SK-N-SH treated with all-trans-retinoic acid at 6 μM for 48 hours (cell line): ENCODE results near the gene IRGQ.

Experiments
- ARNTL ChIP-seq: fragments of 450-650 bp; formaldehyde crosslinking; IDR thresholded peaks from 2 replicates; pipeline ENCODE4 v1.5.0; 2020; ENCODE audit warnings: low read depth, mild to moderate bottlenecking, moderate library complexity, borderline replicate concordance
- BACH2 ChIP-seq: fragments of 250-450 bp; sonication (Bioruptor Pico); IDR thresholded peaks from 2 replicates; pipeline ENCODE4 v1.9.0; 2021; ENCODE audit warnings: mild to moderate bottlenecking, borderline replicate concordance
- OSR1 ChIP-seq: fragments of 250-450 bp; sonication (Bioruptor Pico); IDR thresholded peaks from 2 replicates; pipeline ENCODE4 v1.8.0; 2022; ENCODE audit warnings: moderate library complexity, mild to moderate bottlenecking, inconsistent platforms
- PATZ1 ChIP-seq: fragments of 250-450 bp; sonication (Bioruptor Pico); IDR thresholded peaks from 2 replicates; pipeline ENCODE4 v1.8.0; 2020; ENCODE audit warnings: mild to moderate bottlenecking, moderate library complexity, borderline replicate concordance
- PPARA ChIP-seq: fragments of 250-450 bp; sonication (Bioruptor Pico); IDR thresholded peaks from 2 replicates; pipeline ENCODE4 v1.5.0; 2020; ENCODE audit warnings: mild to moderate bottlenecking, borderline replicate concordance
- RARB ChIP-seq: fragments of 250-450 bp; sonication (Bioruptor Pico); IDR thresholded peaks from 2 replicates; pipeline ENCODE4 v1.8.0; 2021; ENCODE audit warnings: mild to moderate bottlenecking, moderate library complexity
- SNAI2 ChIP-seq: fragments of 250-450 bp; sonication (Bioruptor Pico); IDR thresholded peaks from 2 replicates; pipeline ENCODE4 v1.5.0; 2020; ENCODE audit warnings: mild to moderate bottlenecking, moderate library complexity
- TOX ChIP-seq: fragments of 250-450 bp; sonication (Bioruptor Pico); IDR thresholded peaks from 2 replicates; pipeline ENCODE4 v1.8.0; 2021; ENCODE audit warnings: mild to moderate bottlenecking, moderate library complexity, borderline replicate concordance
- ZFP30 ChIP-seq: fragments of 450-650 bp; formaldehyde crosslinking; IDR thresholded peaks from 2 replicates; pipeline ENCODE4 v1.5.0; 2022; ENCODE audit warnings: mild to moderate bottlenecking, moderate library complexity
- ZNF565 ChIP-seq: fragments of 450-650 bp; formaldehyde crosslinking; conservative IDR thresholded peaks from 2 replicates; pipeline ENCODE4 v1.5.0; 2020; ENCODE audit warnings: low read depth, mild to moderate bottlenecking, moderate library complexity
- ZNF70 ChIP-seq: fragments of 450-650 bp; formaldehyde crosslinking; IDR thresholded peaks from 2 replicates; pipeline ENCODE4 v1.5.0; 2020; ENCODE audit warnings: mild to moderate bottlenecking, moderate library complexity
- ZNF8 ChIP-seq: fragments of 450-650 bp; formaldehyde crosslinking; IDR thresholded peaks from 2 replicates; pipeline ENCODE4 v1.5.0; 2020; ENCODE audit warnings: mild to moderate bottlenecking, moderate library complexity
- TF ChIP-seq, protein P1 (sequence below): fragments of 250-450 bp; sonication (Bioruptor Pico); IDR thresholded peaks from 2 replicates; pipeline ENCODE4 v1.5.1; 2020; ENCODE audit warnings: low read depth, mild to moderate bottlenecking, moderate library complexity

DNA sequence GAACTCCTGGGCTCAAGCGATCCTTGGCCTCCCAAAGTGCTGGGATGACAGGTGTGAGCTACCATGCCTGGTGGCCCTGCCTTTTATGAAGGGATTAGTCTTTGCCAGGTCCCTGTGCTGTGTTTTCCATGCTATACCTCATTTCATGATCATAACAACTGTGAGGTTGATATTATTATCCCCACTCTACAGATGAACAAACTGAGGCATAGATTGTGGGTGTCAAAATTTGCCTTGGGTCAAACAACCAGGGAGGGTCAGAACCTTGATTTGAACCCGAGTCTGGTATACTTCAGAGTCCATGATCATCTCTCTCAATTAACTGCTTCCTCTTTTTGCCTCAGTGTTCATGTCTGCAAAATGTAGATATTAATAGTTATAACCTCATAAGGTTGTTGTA is 13.4 kb downstream of the IRGQ start:
- no peak for TF ChIP-seq PATZ1 (CRISPR knock-in tag)
- TF ChIP-seq OSR1: no peak
- TF ChIP-seq BACH2 (CRISPR knock-in tag): no peak
- no peak for TF ChIP-seq ZNF70 (CRISPR knock-in tag)
- TF ChIP-seq ZFP30 (CRISPR knock-in tag): no peak
- TF ChIP-seq, protein P1, sequence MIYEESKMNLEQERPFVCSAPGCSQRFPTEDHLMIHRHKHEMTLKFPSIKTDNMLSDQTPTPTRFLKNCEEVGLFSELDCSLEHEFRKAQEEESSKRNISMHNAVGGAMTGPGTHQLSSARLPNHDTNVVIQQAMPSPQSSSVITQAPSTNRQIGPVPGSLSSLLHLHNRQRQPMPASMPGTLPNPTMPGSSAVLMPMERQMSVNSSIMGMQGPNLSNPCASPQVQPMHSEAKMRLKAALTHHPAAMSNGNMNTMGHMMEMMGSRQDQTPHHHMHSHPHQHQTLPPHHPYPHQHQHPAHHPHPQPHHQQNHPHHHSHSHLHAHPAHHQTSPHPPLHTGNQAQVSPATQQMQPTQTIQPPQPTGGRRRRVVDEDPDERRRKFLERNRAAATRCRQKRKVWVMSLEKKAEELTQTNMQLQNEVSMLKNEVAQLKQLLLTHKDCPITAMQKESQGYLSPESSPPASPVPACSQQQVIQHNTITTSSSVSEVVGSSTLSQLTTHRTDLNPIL: no peak
- TF ChIP-seq RARB (CRISPR knock-in tag): no peak
- TF ChIP-seq SNAI2 (CRISPR knock-in tag): no peak
- no peak for TF ChIP-seq ARNTL (CRISPR knock-in tag)
- TF ChIP-seq TOX: no peak
- TF ChIP-seq ZNF565: no peak
- TF ChIP-seq ZNF8 (CRISPR knock-in tag): no peak
- no peak for TF ChIP-seq PPARA
